ENCODE data around the gene KEL.

KEL gene

DNA sequence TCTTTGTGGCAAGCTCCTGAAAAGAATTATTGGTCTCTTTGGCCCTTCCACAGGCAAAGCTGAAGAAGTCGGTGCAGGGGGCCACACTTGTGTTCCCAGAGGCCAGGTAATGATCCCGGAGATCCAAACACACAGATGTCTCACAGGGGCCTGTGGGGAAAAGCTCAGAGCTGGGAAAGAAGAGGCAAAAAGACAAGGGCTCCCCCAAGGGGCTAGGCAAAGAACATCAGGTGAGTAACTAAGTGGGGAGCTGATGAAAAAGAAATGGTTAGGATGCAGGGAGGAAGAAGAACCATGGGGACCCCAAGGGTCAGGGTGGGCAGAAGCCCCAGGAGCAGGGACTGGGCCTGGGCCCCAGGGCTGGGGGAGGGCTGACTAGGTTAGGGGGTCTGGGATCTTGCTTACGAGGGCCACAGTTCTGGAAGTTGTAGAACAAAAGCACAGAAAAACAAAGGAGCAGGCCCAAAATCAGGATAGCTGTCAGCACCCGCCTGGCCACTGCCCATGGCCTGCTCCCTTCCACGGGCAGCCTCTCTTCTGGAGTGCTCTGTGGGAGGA lies 1.1 kb downstream of the KEL start:
- no peak for DNase-seq

- DNase-seq, result no peak
Observed at GRCh38 chr7:142959202-142959601, 3.0 kb downstream of the KEL start.

DNA sequence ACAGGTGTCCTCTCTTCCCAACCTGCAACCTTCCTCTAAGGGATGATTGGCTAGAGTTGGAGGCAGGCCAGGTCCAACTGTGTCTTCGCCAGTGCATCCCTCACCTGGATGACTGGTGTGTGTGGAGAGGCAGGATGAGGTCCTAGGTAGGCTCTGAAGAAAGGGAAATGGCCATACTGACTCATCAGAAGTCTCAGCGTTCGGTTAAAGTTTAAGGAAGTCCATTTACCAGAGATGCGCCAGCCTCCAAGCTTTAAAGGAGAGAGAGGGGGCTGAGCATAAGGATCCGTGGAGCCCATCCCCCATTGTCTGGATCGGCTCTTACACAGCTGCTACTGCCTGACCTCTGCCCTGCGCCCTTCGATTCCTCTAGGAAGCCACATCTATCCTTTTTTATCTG lies 4.4 kb downstream of the KEL start:
- DNase-seq, result no peak

GRCh38 chr7:142956951-142957623 lies 5.1 kb downstream of the KEL start:
- no peak for DNase-seq

DNA sequence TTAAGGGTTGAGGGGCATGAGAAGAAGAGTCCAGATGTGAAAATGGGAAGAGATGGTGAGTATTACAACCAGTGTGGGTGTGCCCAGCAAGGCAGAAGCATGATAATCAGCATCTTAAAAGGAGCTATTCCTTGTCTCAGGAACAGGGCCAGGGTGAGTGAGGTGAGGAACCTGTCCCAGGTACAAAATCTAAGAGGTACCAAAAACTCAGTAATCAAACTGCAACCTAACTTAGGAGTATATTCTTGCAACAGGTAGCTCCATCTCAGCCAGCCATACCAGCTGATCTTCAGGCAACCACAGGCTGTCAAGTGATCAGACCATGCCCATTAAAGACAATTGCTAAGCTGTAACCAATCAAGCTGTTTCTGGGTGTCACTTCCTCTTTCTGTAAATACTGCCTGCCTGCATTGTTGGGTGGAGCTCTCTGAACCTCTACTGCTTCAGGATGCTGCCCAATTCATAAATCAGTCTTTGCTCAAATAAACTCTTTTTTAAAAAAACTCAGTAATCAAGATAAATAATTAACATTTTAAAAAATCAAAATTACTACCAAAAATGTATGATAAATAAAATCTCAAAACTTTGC lies 7.4 kb downstream of the KEL start:
- DNase-seq, result no peak

DNA sequence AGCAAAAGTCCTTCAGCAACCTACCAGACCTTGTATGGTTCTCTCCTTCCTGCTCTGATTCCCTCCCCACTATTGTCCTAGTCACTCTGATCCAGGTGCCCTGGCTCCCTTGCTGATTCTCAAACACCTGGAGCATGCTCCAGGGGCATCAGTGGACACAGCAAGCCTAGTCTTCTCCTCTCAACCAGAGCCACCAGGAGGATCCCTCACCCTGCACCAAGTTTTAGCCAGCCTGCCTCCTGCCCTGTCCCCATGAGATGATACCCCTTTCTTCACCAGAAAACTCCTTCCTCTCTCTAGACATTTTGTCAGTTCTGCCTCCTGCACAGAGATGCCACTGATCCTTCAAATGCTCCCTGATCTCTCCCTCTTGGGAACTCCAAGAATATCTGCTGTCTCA lies 11.9 kb downstream of the KEL start:
- no peak for DNase-seq

DNA sequence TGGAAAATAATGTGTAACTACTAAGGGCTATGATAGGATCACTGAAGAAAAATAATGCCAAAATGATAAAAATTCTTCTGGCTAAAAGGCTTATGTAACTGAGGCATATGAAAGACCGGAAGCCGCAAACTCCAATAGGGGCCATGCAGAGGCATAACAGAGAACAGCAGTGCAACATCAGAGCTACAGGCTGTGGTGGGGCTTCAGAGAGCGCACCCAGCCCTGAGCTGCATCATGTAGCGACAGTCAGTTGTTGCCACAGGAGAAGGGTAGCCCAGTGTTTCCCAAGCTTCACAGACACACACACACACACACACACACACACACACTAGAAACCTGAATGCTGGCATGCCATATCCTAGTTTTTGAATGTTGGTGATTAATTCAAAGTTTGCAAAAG lies 13.6 kb downstream of the KEL start:
- DNase-seq, result no peak

GRCh38 chr7:142945001-142945400 lies 17.2 kb downstream of the KEL start:
- DNase-seq, result no peak

DNA sequence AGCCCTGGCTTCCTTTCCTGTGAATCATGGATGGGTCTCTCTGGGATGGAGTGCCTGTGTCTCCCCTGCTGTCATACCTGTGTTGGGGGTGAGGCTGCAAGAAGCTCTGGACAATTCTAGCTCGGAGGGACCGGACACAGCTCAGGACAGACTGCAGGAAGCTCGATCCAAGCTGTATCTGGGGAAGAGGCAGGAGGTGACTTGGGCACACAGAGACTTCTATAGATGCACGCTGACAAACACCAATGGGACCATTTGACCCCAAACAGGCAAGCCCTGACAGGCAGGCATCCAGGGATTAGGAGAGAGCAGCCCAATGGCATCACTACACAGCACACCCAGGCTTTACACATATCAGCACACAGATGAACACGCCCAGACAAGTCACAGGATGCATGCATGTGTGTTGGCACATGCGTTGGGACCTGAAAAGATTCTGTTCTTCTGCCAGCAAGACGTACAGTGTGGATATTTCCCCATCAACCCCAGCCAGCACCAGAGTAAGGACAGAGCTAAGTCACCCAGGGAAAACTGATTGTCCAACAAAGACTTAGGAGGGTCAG lies 18.4 kb downstream of the KEL start:
- DNase-seq, result no peak

GRCh38 chr7:142942746-142943145 lies 19.4 kb downstream of the KEL start:
- DNase-seq, result no peak

DNA sequence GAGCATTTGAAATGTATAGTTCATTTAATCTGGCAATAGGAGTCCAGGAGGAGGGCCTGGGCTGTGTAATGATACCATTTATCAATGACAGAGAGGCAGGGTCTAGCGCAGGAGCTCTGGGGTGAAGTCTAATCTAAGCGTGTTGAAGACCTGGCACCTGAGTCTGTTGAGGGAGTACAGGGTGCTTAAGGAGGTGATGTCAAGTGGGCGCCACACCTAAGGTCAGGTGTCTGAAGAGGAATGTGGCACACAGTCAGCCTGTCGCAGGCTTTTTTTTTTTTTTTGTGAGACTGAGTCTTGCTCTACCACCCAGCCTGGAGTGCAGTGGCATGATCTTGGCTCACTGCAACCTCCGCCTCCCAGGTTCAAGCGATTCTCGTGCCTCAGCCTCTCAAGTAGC lies 20.6 kb downstream of the KEL start:
- DNase-seq, result no peak

DNA sequence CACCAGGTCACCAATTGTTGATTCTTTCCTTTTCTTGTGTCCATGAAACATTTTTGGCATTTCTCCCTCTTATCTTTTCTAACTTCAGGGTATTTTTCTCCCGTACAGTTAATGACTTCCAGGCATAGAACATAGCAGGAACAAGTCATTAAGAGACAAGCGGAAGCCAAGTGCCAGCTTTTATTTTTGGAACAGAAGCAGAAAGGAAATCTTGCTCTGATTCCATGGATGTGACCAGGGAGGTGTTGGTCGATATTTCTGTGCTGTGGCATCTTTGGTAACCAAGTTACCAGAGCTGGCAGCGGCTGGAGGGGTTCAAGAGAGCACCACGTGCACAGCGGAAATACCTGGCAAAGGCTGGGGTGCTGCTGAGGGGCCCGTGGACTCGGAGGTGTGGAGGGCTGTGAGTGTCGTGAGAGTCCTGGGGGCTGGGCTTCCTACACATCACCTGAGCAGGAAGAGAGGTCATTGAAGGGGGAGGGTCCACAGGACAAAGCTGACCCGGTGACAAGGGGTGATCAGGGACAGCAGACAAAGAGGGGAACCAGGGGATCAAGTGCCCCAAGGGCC lies 21.1 kb downstream of the KEL start:
- no peak for DNase-seq

DNA sequence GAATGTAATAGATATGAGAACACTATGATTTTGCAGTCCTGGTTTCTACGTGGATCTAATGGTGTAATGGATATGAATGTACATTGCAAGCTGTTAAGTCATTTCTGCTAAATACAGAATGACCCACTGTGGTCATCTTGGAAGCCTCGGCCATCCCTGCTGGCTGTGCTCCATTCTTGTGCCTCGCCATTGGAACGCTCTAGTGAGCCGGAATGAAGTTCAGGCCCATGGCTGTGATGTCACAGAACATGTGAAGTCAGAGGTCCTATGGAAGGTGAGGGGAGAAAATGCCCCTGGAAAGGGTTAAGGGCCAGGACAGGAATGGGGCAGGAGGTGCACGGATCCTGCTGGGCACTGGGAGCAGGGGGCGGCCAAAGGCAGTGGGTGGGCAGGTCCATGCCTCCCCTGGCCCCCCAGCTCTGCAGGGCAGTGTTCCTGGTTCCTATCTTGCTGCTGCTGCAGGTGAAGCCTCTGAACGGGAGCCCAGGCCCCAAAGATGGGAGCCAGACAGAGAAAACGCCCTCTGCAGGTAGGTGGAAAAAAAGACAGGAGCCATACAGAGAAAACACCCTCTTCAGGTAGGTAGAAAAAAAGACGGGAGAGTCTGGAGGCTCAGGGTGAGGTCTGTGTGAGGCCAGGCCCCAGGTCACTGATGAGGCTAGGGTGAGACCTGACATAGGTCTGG lies 22.8 kb downstream of the KEL start, which contains the start of gene LLCFC1:
Gene LLCFC1, plus strand, starts transcription at position 259 of the 685 bp plus-strand sequence. Its CDS starts 138 bp downstream, at position 397.
- DNase-seq, result peak; percentile 2 to 19

- DNase-seq, result no peak
Observed at GRCh38 chr7:142938611-142939010, 23.6 kb downstream of the KEL start.

- no peak for DNase-seq
Observed at GRCh38 chr7:142935941-142936565, 26.1 kb downstream of the KEL start.

DNA sequence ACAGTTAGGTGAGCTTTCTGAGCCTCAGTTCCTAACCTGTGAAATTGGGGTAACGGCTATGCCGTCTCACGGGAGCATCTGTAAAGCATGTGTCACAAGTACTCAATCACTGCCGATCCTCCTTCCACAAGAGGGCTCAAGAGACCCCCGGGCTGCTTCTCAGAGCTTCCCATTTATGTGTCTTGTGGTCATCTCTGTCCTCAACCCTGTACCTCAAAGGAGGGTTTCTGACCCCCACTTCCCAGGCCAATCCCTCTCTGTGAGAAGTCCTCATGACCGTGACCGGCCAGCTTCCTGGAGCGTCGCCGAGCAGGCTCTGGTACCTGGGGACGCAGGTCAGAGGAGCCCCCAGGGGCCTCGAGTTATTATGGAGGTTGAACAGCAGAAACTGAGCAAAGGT lies 28.1 kb downstream of the KEL start:
- DNase-seq, result no peak

GRCh38 chr7:142933624-142934023 lies 28.5 kb downstream of the KEL start, which contains the start of gene TRPV5:
Gene TRPV5, minus strand, starts transcription at chr7:142933746. Its CDS starts 287 bp downstream, at chr7:142933459.
- DNase-seq, result no peak

DNA sequence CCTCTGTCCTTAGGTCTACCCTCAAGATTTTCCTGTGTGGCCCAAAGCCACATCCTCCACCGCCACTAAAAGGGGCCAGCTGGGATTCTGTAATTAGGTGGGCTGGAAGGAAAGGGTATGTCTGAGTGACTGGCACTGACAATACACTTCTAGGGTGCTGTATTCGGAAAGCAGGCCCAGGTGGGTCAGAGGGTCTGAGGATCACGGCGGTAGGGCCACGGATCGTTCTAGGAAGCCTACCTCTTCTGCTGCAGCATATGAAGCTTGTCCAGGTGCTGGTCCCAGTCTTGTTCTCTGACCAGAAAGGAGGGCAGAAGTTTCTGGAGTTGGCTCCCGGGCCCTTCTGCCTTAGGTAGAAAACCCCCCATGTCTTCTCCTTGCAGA lies 29.1 kb downstream of the KEL start:
- DNase-seq, result no peak

DNA sequence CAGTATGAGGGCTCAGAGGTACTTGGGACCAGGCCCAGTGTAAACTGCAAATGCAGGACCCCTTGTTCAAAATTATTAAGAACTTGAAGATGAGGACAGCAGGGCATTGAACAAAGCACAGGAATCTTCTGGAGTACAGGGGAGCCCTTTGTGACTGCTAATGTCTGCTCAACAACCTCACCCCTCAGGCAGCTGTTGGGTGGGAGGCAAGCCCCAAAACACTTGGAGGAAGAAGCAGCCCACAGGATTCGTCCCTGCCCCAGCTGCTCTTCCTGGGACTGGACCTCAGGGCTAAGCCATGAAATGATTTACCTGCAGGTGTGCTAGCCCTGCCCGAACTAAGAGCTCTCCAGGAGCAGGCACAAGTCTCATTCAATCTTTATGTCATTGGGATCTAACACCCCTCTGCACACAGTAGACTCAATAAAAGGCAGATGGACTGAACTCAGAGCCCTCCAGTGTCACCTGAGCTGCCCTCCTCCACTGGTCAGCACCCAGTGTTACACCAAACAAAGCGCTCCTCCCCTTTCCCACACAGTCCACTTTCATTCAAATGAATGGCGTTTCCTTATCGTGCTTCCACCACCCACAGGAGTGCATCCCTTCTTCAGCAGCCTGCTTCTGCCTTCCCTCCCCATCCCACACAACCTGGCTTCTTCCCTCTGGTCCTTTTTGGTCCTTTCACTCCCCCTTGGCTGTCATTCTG lies 29.6 kb downstream of the KEL start:
- no peak for DNase-seq

DNA sequence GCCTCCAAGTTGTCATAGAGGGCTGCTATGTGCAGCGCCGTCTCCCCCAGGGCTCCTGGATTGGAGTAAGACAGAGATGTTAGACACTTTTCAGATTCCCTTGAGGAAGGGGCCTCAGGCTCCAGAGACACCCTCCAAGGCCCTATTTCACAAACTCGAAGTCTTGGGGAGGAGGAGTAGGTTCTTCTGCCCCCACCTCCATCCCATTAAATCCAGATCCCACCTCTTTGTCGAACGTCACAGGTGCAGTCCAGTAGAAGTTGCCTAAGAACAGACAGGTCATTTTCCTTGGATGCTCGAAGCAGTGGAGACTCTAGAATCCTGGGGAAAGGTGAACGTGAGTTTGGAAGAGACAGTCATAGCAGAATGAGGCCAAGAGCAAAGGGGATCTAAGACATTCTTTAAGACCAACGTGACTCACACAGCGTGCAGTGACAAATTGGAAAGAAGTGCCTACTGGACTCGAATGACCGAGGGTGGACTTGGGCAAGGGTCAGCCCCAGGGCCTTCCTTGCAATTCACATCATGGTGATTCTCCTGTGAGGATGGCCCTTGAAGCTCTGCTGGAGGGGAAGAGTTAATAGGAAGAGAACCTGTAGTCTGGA lies 31.9 kb downstream of the KEL start:
- DNase-seq, result no peak

- DNase-seq, result no peak
Observed at GRCh38 chr7:142927949-142928348, 34.2 kb downstream of the KEL start.

Data from NCI-H526 (cell line).